Tibial nerve (tissue), 4 donors: ENCODE data around the gene RBM26. TPM values are rescaled to one million over a fixed set of nuclear protein-coding genes. Genes with fewer than 3 reads are reported as not detected.

Source experiments
- DNase-seq, 2 donors: peaks; one replicate each; pipeline ENCODE4 v3.0.0-alpha.2; 2019; ENCODE audit warnings: low spot score in 2 of 2
- H3K27ac ChIP-seq, 4 donors: fragments of 200-600 bp; sonication (generic) in 3 of 4; one replicate each; pipeline ENCODE4 v1.5.1; 2017 to 2019; ENCODE audit warnings: mild to moderate bottlenecking in 1 of 4
- H3K27me3 ChIP-seq, 2 donors: fragments of 200-600 bp; sonication (generic) in 1 of 2; one replicate each; pipeline versions ENCODE4 v1.5.1 to v1.6.0; 2017 to 2019
- H3K36me3 ChIP-seq, 3 donors: fragments of 200-600 bp; sonication (generic); one replicate each; pipeline ENCODE4 v1.5.1; 2018 to 2019
- H3K4me1 ChIP-seq, 4 donors: fragments of 200-600 bp; sonication (generic) in 3 of 4; one replicate each; pipeline ENCODE4 v1.5.1; 2017 to 2019
- H3K4me3 ChIP-seq, 4 donors: fragments of 200-600 bp; sonication (generic) in 3 of 4; one replicate each; pipeline ENCODE4 v1.5.1; 2017 to 2019; ENCODE audit warnings: mild to moderate bottlenecking in 1 of 4, moderate library complexity in 1 of 4
- H3K9me3 ChIP-seq, 4 donors: fragments of 200-600 bp; sonication (generic) in 3 of 4; one replicate each; pipeline ENCODE4 v1.5.1; 2017 to 2019
- EP300 ChIP-seq, 2 donors: sonication (generic); formaldehyde crosslinking; IDR thresholded peaks; one replicate each; pipeline ENCODE4 v1.6.1; 2017; ENCODE audit warnings: antibody characterized with exemption in 2 of 2, mild to moderate bottlenecking in 1 of 2
- POLR2A ChIP-seq, 2 donors: fragments of 450-650 bp; IDR thresholded peaks; one replicate each; pipeline ENCODE4 v1.6.1; 2017; ENCODE audit warnings: antibody characterized with exemption in 2 of 2, mild to moderate bottlenecking in 2 of 2, moderate library complexity in 2 of 2
- WGBS, 2 donors: methylation state at CpG; one replicate each; pipeline ENCODE4 v1.1.5; 2018; 5-methylcytosine and 5-hydroxymethylcytosine counted together
- total RNA-seq, 4 donors: library from RNA; depleted of rRNA; stranded (reverse); fragments of >200 nt; gene quantifications; one replicate each; pipeline ENCODE4 v1.1.0, GENCODE V29; 2016
- TF ChIP-seq, protein P1 (sequence below), 5 experiments: fragments of 200-600 bp in 3 of 5; fragments of 450-650 bp in 2 of 5; sonication (generic) in 3 of 5; IDR thresholded peaks; one replicate each; pipeline ENCODE4 v1.5.1; 2016 to 2019; ENCODE audit warnings: antibody characterized with exemption in 5 of 5, mild to moderate bottlenecking in 3 of 5, moderate library complexity in 2 of 5

Gene RBM26, protein sequence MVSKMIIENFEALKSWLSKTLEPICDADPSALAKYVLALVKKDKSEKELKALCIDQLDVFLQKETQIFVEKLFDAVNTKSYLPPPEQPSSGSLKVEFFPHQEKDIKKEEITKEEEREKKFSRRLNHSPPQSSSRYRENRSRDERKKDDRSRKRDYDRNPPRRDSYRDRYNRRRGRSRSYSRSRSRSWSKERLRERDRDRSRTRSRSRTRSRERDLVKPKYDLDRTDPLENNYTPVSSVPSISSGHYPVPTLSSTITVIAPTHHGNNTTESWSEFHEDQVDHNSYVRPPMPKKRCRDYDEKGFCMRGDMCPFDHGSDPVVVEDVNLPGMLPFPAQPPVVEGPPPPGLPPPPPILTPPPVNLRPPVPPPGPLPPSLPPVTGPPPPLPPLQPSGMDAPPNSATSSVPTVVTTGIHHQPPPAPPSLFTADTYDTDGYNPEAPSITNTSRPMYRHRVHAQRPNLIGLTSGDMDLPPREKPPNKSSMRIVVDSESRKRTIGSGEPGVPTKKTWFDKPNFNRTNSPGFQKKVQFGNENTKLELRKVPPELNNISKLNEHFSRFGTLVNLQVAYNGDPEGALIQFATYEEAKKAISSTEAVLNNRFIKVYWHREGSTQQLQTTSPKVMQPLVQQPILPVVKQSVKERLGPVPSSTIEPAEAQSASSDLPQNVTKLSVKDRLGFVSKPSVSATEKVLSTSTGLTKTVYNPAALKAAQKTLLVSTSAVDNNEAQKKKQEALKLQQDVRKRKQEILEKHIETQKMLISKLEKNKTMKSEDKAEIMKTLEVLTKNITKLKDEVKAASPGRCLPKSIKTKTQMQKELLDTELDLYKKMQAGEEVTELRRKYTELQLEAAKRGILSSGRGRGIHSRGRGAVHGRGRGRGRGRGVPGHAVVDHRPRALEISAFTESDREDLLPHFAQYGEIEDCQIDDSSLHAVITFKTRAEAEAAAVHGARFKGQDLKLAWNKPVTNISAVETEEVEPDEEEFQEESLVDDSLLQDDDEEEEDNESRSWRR
- total RNA-seq = 10 to 100 TPM; 37.3 to 55.3 (median 43.3) TPM

DNA sequence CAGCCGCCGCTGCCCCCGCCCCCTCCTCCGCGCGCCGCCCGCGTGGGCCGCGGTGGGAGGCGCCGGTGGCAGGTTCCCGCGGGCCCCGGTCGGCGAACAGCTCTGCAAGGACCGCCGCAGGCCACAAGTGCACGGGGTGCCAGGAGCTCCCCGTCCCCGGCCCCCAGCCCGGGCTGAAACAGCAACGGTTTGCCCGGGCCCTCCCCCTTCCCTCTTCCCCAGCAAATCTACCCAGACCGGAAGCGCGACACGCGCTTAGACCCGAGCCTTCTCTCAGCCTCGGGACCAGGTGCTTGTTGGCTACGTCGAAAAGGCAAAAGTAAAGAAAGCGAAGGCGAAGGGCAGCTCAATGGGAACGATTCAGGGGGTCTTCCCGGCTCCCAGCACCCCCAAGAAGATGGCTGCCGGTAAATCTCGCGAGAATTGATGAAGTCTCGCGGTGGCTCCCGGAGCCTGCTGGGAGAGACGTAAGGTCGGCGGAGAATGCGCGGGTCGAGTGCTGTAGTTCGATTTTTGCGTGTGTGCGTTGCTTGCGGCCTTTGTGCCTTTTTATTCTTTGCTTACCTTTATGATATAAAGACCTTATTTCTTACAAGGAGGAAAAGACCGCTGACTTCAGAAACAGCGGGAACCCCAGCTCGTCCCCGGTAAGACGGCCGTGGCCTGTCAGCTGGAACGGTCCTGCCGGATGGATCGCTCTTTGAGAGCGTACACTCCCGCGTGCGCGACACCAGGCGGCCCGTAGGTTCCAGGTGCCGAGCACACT, at the start of gene RBM26:
Gene RBM26, minus strand, starts transcription at position 425 of the 766 bp plus-strand sequence. CDS start 481 bp downstream, outside the sequence.
- WGBS, 2 donors = 0% methylated on average over 43 to 54 of the region's 72 CpGs
- Histone ChIP-seq H3K27me3 (no peaks in the 10 kb centered on the region), H3K36me3 (no peaks in the 10 kb centered on the region), H3K27ac (peak within 1 kb of the TSS; percentile 88 to 97 (median 91)), H3K9me3 (no peaks in the 10 kb centered on the region), H3K4me3 (peak within 1 kb of the TSS; percentile 66 to 91 (median 74)), H3K4me1 (peaks cover 0 to 60% (median 42%) of the 10 kb centered on the region in 4 donors)
- TF ChIP-seq, protein P1, sequence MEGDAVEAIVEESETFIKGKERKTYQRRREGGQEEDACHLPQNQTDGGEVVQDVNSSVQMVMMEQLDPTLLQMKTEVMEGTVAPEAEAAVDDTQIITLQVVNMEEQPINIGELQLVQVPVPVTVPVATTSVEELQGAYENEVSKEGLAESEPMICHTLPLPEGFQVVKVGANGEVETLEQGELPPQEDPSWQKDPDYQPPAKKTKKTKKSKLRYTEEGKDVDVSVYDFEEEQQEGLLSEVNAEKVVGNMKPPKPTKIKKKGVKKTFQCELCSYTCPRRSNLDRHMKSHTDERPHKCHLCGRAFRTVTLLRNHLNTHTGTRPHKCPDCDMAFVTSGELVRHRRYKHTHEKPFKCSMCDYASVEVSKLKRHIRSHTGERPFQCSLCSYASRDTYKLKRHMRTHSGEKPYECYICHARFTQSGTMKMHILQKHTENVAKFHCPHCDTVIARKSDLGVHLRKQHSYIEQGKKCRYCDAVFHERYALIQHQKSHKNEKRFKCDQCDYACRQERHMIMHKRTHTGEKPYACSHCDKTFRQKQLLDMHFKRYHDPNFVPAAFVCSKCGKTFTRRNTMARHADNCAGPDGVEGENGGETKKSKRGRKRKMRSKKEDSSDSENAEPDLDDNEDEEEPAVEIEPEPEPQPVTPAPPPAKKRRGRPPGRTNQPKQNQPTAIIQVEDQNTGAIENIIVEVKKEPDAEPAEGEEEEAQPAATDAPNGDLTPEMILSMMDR (IDR thresholded peaks at IDR 0.05) = peak in 2 of 5 experiments; percentile 30 to 33
- TF ChIP-seq POLR2A (IDR thresholded peaks at IDR 0.05) = peak; percentile 41 to 71
- peak in 1 of 2 donors; percentile 96 for TF ChIP-seq EP300 (IDR thresholded peaks at IDR 0.05)
- peak; percentile 91 to 96 for DNase-seq

DNA sequence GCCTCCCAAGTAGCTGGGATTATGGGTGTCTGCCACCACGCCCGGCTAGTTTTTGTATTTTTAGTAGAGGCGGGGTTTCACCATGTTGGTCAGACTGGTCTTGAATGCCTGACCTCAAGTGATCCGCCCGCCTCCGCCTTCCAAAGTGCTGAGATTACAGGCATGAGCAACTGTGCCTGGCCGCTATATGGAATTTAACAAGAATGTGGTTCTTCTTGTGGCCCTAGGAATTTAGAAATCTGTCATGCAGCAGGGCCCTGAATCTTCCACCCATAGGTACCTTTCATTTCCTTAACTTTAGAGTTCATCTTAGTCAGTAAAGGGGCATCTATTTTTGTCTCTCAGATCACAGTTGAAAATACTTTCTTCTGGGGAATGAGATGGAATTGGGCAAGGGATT, 49.3 kb upstream of the RBM26 start:
- 94 to 95% methylated on average over 7 of the region's 7 CpGs for WGBS, 2 donors

DNA sequence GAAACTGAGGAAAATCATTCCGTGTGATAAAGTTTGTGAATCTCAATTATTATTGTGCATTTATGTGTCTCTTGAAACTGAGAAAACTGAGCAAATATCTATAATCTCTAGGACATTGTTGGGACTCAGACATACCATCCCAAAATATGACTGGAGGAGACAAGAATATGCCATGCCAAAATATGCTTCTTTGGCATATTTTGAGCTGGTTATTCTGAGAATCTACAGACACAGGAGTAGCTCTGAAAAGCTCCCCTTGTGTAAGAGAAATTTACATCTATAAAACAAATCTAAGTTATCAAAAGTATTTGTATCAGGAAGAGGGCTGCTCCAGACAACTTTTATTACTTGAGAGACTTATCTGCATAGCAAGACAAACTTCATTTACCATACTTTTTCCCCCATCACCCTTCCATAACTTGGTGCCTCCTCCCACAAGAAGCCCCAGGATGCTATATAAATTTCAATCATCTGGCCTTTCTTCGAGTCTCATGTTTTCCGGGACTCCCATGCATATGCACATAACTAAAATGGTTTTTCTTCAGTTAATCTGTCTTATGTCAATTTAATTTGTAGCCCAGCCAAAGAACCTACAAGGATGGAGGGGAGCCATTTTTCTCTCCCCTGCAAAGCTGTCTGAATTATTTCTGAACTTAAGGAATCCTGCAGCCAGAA, 46.3 kb upstream of the RBM26 start:
- Histone ChIP-seq H3K27ac (no peak overlapping the region), H3K4me3 (no peak overlapping the region), H3K27me3 (no peaks in the 10 kb centered on the region), H3K4me1 (no peaks in the 10 kb centered on the region), H3K9me3 (no peaks in the 10 kb centered on the region), H3K36me3 (no peaks in the 10 kb centered on the region)
- WGBS, 2 donors = 68 to 77% methylated on average over 3 of the region's 3 CpGs
- TF ChIP-seq POLR2A (IDR thresholded peaks at IDR 0.05) = no peak
- TF ChIP-seq, protein P1 (IDR thresholded peaks at IDR 0.05) = no peak
- no peak for TF ChIP-seq EP300 (IDR thresholded peaks at IDR 0.05)
- no peak for DNase-seq

More for the DNA sequence above, 49.3 kb upstream of the RBM26 start:
- no peak for DNase-seq
- TF ChIP-seq EP300 (IDR thresholded peaks at IDR 0.05) = no peak
- TF ChIP-seq POLR2A (IDR thresholded peaks at IDR 0.05) = no peak
- TF ChIP-seq, protein P1 (IDR thresholded peaks at IDR 0.05) = no peak
- H3K27me3 ChIP-seq = no peaks in the 10 kb centered on the region
- no peaks in the 10 kb centered on the region for H3K4me1 ChIP-seq
- no peak overlapping the region for H3K27ac ChIP-seq
- no peak overlapping the region for H3K4me3 ChIP-seq
- H3K9me3 ChIP-seq = no peaks in the 10 kb centered on the region
- no peaks in the 10 kb centered on the region for H3K36me3 ChIP-seq

DNA sequence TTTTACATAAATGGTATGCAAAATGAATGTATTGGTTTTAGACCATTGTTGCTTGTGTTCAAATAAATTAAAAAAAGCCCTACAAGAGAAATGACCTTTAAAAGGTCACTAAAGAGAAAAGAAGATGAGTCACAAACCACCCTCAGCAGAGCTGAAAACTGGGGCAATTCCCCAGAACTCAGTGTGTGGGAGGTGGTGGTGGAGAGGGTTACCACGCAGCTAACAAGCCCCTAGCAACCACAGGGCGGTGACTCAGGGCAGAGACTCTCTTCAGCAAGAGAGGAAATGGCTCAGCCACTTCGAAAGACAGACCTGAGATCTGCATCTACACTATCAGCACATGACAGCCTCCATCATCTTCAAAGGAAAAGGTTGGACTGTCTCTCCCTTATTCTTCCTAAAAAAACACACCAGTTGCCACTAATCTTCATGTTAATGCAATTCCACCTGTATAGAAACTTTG, 45.5 kb upstream of the RBM26 start:
- 34 to 38% methylated on average over 3 of the region's 3 CpGs for whole genome bisulfite sequencing, 2 donors
- TF ChIP-seq POLR2A (IDR thresholded peaks at IDR 0.05) (no peak), EP300 (IDR thresholded peaks at IDR 0.05) (no peak)
- TF ChIP-seq, protein P1 (IDR thresholded peaks at IDR 0.05) = no peak

More for the DNA sequence above, 45.5 kb upstream of the RBM26 start:
- no peaks in the 10 kb centered on the region for H3K4me1 ChIP-seq
- DNase-seq = no peak
- no peaks in the 10 kb centered on the region for H3K27me3 ChIP-seq
- no peak overlapping the region for H3K27ac ChIP-seq
- no peaks in the 10 kb centered on the region for H3K9me3 ChIP-seq
- H3K36me3 ChIP-seq = no peaks in the 10 kb centered on the region
- no peak overlapping the region for H3K4me3 ChIP-seq
